ENCODE measurements around the gene ZCCHC14.

GRCh38 chr16:87531418-87531817 lies 38.6 kb upstream of the ZCCHC14 start:
- TF ChIP-seq YY1 (IDR thresholded peaks at IDR 0.05; ENCODE audit: extremely low read depth, insufficient replicate concordance, low read depth, low read length) (no peak), POLR2AphosphoS5 (IDR thresholded peaks at IDR 0.05; ENCODE audit: low read depth, low read length) (no peak), CTCF (IDR thresholded peaks at IDR 0.05 in 2 of 3, conservative IDR thresholded peaks at IDR 0.05 in 1 of 3; ENCODE audit: borderline replicate concordance in 1 of 3, insufficient read depth in 1 of 3, low read depth in 2 of 3, low read length in 2 of 3) (no peak), POLR2A (IDR thresholded peaks at IDR 0.05; ENCODE audit: borderline replicate concordance, extremely low read depth, insufficient read depth, insufficient read length) (no peak), CEBPB (IDR thresholded peaks at IDR 0.05; ENCODE audit: low read depth) (no peak), TCF7L2 (IDR thresholded peaks at IDR 0.05; ENCODE audit: borderline replicate concordance, extremely low read depth, insufficient read depth, insufficient read length) (no peak), EZH2 (IDR thresholded peaks at IDR 0.05) (no peak), SIN3A (IDR thresholded peaks at IDR 0.05; ENCODE audit: low read depth) (no peak), ELF1 (IDR thresholded peaks at IDR 0.05; ENCODE audit: borderline replicate concordance, low read depth) (no peak), ZBTB33 (IDR thresholded peaks at IDR 0.05; ENCODE audit: extremely low read depth, insufficient replicate concordance, low read length) (no peak), RAD21 (IDR thresholded peaks at IDR 0.05; ENCODE audit: low read depth) (no peak), MAX (IDR thresholded peaks at IDR 0.05) (no peak)

All from HCT116 (cell line).